Activated T-helper 1 cell treated with anti-CD3 and anti-CD28 coated beads, Interleukin-12 subunit alpha, Interleukin-12 subunit beta, Interleukin-2, Interleukin-4 antibody, amounts not matched to agents 30 ng/mL and 10 ng/mL and 1 ng/mL, durations not matched to agents 14 hours and 24 hours and 36 hours (primary cell): ENCODE results near the gene HDAC9. TPM values are rescaled to one million over a fixed set of nuclear protein-coding genes. Genes with fewer than 3 reads are reported as not detected.

Source experiments
- DNase-seq: peaks from one replicate; pipeline ENCODE4 v3.0.0; 2021; ENCODE audit warnings: low spot score
- H3K27ac Mint-ChIP-seq: one replicate; pipeline ENCODE4 v1.8.0; 2021; ENCODE audit warnings: mild to moderate bottlenecking, mixed read lengths
- H3K27me3 Mint-ChIP-seq: one replicate; pipeline ENCODE4 v1.8.0; 2022; ENCODE audit warnings: mild to moderate bottlenecking, moderate library complexity, mixed read lengths; ENCODE audit not compliant: insufficient read depth
- H3K36me3 Mint-ChIP-seq: one replicate; pipeline ENCODE4 v1.8.0; 2021; ENCODE audit warnings: low read depth, mixed read lengths
- H3K4me1 Mint-ChIP-seq: one replicate; pipeline ENCODE4 v1.8.0; 2021; ENCODE audit warnings: low read depth, mixed read lengths
- H3K4me3 Mint-ChIP-seq: one replicate; pipeline ENCODE4 v1.8.0; 2021; ENCODE audit warnings: mild to moderate bottlenecking, moderate library complexity, mixed read lengths
- H3K9me3 Mint-ChIP-seq: one replicate; pipeline ENCODE4 v1.8.0; 2021; ENCODE audit warnings: mixed read lengths
- intact Hi-C: fragments of 100-400 bp; cut with micrococcal nuclease; formaldehyde crosslinking; loops from one replicate; pipeline ENCODE4 v1.15.1; 2024
- total RNA-seq: library from RNA; stranded (reverse); gene quantifications from 2 replicates; pipeline ENCODE4 v1.2.3, GENCODE V29; 2022

Gene HDAC9
- total RNA-seq, 1 donor from 2014 or later = 0.86 TPM

- no peak for DNase-seq
- intact Hi-C loops = no loop called here
Observed at GRCh38 chr7:18471476-18472160, 23.9 kb upstream of the HDAC9 start.

GRCh38 chr7:18472161-18472483 is 23.4 kb upstream of the HDAC9 start:
- no peaks in the 10 kb centered on the region for H3K4me1 Mint-ChIP-seq
- H3K9me3 Mint-ChIP-seq = no peaks in the 10 kb centered on the region
- intact Hi-C loops = no loop called here
- no peaks in the 10 kb centered on the region for H3K27me3 Mint-ChIP-seq
- no peaks in the 10 kb centered on the region for H3K36me3 Mint-ChIP-seq
- no peak overlapping the region for H3K27ac Mint-ChIP-seq
- no peak overlapping the region for H3K4me3 Mint-ChIP-seq
- DNase-seq = no peak

More at GRCh38 chr7:18471476-18472160, 23.9 kb upstream of the HDAC9 start:
- Mint-ChIP-seq H3K9me3 (no peaks in the 10 kb centered on the region), H3K4me1 (no peaks in the 10 kb centered on the region), H3K27me3 (no peaks in the 10 kb centered on the region), H3K27ac (no peak overlapping the region), H3K36me3 (no peaks in the 10 kb centered on the region), H3K4me3 (no peak overlapping the region)

- intact Hi-C loops = no loop called here
- Mint-ChIP-seq H3K4me3 (no peak overlapping the region), H3K27me3 (no peaks in the 10 kb centered on the region), H3K36me3 (no peaks in the 10 kb centered on the region), H3K27ac (no peak overlapping the region), H3K9me3 (no peaks in the 10 kb centered on the region), H3K4me1 (no peaks in the 10 kb centered on the region)
- no peak for DNase-seq
Observed at GRCh38 chr7:18473119-18473518, 22.4 kb upstream of the HDAC9 start.

- Mint-ChIP-seq H3K4me3 (no peak overlapping the region), H3K27me3 (no peaks in the 10 kb centered on the region), H3K27ac (no peak overlapping the region), H3K36me3 (no peaks in the 10 kb centered on the region), H3K4me1 (no peaks in the 10 kb centered on the region), H3K9me3 (no peaks in the 10 kb centered on the region)
- no peak for DNase-seq
- intact Hi-C loops = no loop called here
Observed at GRCh38 chr7:18474944-18475343, 20.6 kb upstream of the HDAC9 start.

- H3K4me3 Mint-ChIP-seq = no peak overlapping the region
- no peaks in the 10 kb centered on the region for H3K9me3 Mint-ChIP-seq
- no peak for DNase-seq
- H3K4me1 Mint-ChIP-seq = no peaks in the 10 kb centered on the region
- no peaks in the 10 kb centered on the region for H3K36me3 Mint-ChIP-seq
- intact Hi-C loops = no loop called here
- no peak overlapping the region for H3K27ac Mint-ChIP-seq
- no peaks in the 10 kb centered on the region for H3K27me3 Mint-ChIP-seq
Observed at GRCh38 chr7:18475488-18475887, 20.1 kb upstream of the HDAC9 start.

DNA sequence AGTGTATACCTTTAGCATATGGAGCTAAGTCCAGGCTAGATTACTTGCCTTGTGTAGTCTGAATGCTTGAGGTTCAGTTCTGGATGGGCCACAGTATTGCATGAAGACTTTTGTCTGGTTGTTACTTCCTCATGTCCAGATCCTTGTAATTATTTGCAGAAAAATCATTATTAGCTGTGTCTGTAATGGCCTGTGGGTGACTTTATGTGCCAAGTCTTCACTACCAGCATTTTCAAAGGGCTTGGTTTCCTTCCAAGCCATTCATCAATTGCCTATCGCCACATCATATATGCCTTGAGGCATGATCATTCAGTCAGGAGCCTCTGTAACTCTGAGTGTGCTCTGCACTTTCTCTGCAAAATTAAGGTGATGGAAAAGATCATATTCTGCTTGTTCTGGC is 13.8 kb upstream of the HDAC9 start:
- intact Hi-C loops = no loop called here
- H3K4me1 Mint-ChIP-seq = no peaks in the 10 kb centered on the region
- no peaks in the 10 kb centered on the region for H3K9me3 Mint-ChIP-seq
- no peak overlapping the region for H3K27ac Mint-ChIP-seq
- peaks cover 2% of the 10 kb centered on the region for H3K27me3 Mint-ChIP-seq
- H3K4me3 Mint-ChIP-seq = no peak overlapping the region
- no peaks in the 10 kb centered on the region for H3K36me3 Mint-ChIP-seq
- DNase-seq = no peak

DNA sequence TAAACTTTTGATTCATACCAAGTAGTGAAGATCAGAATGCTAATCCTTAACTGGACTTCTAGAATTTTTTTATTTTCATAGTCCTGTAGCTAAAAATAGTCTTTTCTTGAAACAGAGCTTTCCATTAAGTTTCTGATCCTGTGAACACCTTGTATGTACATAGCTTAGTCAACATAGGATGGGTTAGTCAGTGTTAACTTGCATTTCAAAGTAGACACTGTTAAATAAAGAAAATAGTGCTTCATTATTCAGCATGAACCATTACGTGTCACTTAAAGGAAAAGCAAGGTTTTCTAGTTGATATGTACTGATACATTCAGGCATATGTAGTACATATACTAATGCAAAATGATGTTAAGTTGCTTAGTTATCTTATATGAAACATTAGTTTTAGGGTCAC is 7.5 kb upstream of the HDAC9 start:
- intact Hi-C loops = no loop called here
- H3K36me3 Mint-ChIP-seq = no peaks in the 10 kb centered on the region
- no peaks in the 10 kb centered on the region for H3K9me3 Mint-ChIP-seq
- peaks cover 3% of the 10 kb centered on the region for H3K27me3 Mint-ChIP-seq
- DNase-seq = no peak
- no peak overlapping the region for H3K4me3 Mint-ChIP-seq
- H3K27ac Mint-ChIP-seq = no peak overlapping the region
- H3K4me1 Mint-ChIP-seq = no peaks in the 10 kb centered on the region

- no peaks in the 10 kb centered on the region for H3K9me3 Mint-ChIP-seq
- peaks cover 5% of the 10 kb centered on the region for H3K27me3 Mint-ChIP-seq
- H3K36me3 Mint-ChIP-seq = no peaks in the 10 kb centered on the region
- H3K27ac Mint-ChIP-seq = no peak overlapping the region
- H3K4me1 Mint-ChIP-seq = peaks cover 4% of the 10 kb centered on the region
- DNase-seq = no peak
- intact Hi-C loops = no loop called here
- H3K4me3 Mint-ChIP-seq = no peak overlapping the region
Observed at GRCh38 chr7:18489624-18490023, 5.9 kb upstream of the HDAC9 start.

- H3K27ac Mint-ChIP-seq = no peak overlapping the region
- DNase-seq = no peak
- H3K4me3 Mint-ChIP-seq = no peak overlapping the region
- H3K27me3 Mint-ChIP-seq = peaks cover 8% of the 10 kb centered on the region
- peaks cover 25% of the 10 kb centered on the region for H3K4me1 Mint-ChIP-seq
- H3K36me3 Mint-ChIP-seq = no peaks in the 10 kb centered on the region
- H3K9me3 Mint-ChIP-seq = no peaks in the 10 kb centered on the region
- intact Hi-C loops = no loop called here
Observed at GRCh38 chr7:18491871-18492270, 3.7 kb upstream of the HDAC9 start.

GRCh38 chr7:18494406-18494805 is 1.1 kb upstream of the HDAC9 start:
- Mint-ChIP-seq H3K4me1 (peaks cover 25% of the 10 kb centered on the region), H3K9me3 (no peaks in the 10 kb centered on the region)
- intact Hi-C loops = no loop called here

DNA sequence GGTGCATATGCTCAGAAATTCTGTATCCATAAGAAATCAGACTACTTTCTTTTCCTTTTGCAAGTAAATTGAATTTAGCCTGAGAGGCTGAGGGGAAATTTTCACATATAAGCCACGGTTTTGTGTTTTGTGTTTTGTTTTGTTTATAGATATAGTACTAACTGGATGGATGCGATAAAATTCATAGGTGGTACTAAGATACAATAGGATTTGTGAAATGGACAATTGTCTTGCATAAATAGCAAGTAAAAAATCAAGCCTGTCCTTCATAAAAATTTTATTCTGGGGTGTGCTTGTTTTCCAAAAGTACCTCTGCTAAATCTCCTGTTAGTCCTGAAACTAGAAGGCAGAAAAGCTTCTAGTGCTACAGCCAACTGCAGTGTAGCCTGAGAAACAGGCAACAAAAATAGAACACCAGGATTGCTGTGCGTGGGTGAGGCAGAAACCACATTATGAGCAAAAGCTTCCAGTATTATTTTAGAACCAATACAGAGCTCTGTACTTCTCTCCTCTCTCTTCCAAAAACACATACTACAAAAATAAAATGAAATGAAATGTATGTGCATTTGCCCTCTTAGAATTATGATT is 634 bp upstream of the HDAC9 start:
- intact Hi-C loops = loop anchor here (1.0 kb wide), 1 partner anchor 144 kb away; no protein-coding TSS in a partner anchor
- no peaks in the 10 kb centered on the region for H3K9me3 Mint-ChIP-seq
- H3K4me1 Mint-ChIP-seq = peaks cover 25% of the 10 kb centered on the region
- H3K36me3 Mint-ChIP-seq = no peaks in the 10 kb centered on the region
- DNase-seq = no peak
- H3K27ac Mint-ChIP-seq = peak overlapping the region; percentile 74
- H3K4me3 Mint-ChIP-seq = peak overlapping the region; percentile 59
- H3K27me3 Mint-ChIP-seq = peaks cover 8% of the 10 kb centered on the region

More at GRCh38 chr7:18494406-18494805, 1.1 kb upstream of the HDAC9 start:
- H3K27ac Mint-ChIP-seq = no peak overlapping the region
- H3K27me3 Mint-ChIP-seq = peaks cover 8% of the 10 kb centered on the region
- no peak overlapping the region for H3K4me3 Mint-ChIP-seq
- no peaks in the 10 kb centered on the region for H3K36me3 Mint-ChIP-seq
- no peak for DNase-seq

DNA sequence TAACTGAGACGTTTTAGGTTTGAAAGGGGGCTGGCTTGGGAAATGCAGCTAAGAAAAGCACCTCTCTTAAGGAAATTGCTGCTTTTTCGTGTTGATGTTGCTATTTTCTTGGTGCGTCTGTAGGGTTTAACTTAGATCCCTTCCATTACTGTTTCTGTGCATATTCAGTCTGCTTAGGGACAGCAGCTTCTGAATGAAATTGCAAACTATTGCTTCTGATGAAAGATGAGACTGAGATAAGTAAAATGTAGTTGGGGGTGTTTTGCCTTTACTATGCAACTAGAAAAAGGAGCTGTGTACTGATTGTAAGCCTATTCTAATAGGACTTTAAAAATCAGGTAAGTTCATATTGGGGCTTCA is 772 bp downstream of the HDAC9 start:
- DNase-seq = no peak
- H3K4me1 Mint-ChIP-seq = peaks cover 25% of the 10 kb centered on the region
- H3K4me3 Mint-ChIP-seq = peak overlapping the region; percentile 59
- intact Hi-C loops = no loop called here
- no peaks in the 10 kb centered on the region for H3K36me3 Mint-ChIP-seq
- no peaks in the 10 kb centered on the region for H3K9me3 Mint-ChIP-seq
- no peak overlapping the region for H3K27ac Mint-ChIP-seq
- H3K27me3 Mint-ChIP-seq = peaks cover 8% of the 10 kb centered on the region

- no peak overlapping the region for H3K4me3 Mint-ChIP-seq
- no peak for DNase-seq
- H3K27me3 Mint-ChIP-seq = peaks cover 5% of the 10 kb centered on the region
- intact Hi-C loops = no loop called here
- no peak overlapping the region for H3K27ac Mint-ChIP-seq
- H3K9me3 Mint-ChIP-seq = no peaks in the 10 kb centered on the region
- H3K36me3 Mint-ChIP-seq = no peaks in the 10 kb centered on the region
- H3K4me1 Mint-ChIP-seq = peaks cover 25% of the 10 kb centered on the region
Observed at GRCh38 chr7:18497082-18497481, 1.5 kb downstream of the HDAC9 start.

- no peak overlapping the region for H3K4me3 Mint-ChIP-seq
- H3K27ac Mint-ChIP-seq = no peak overlapping the region
- H3K27me3 Mint-ChIP-seq = peaks cover 5% of the 10 kb centered on the region
- intact Hi-C loops = no loop called here
- H3K36me3 Mint-ChIP-seq = no peaks in the 10 kb centered on the region
- peaks cover 25% of the 10 kb centered on the region for H3K4me1 Mint-ChIP-seq
- no peak for DNase-seq
- no peaks in the 10 kb centered on the region for H3K9me3 Mint-ChIP-seq
Observed at GRCh38 chr7:18497800-18498199, 2.3 kb downstream of the HDAC9 start.
